GM18505 (cell line): Measurements from ENCODE around the gene HEY2.
"Not testable (repeated sequence)": the region's sequence is repeated elsewhere in the genome, so short reads cannot be mapped to it uniquely, and the experiment has no call there.

Source experiments
- ATAC-seq: cut with Tn5 transposase; IDR thresholded peaks from one replicate; pipeline ENCODE4 v1.9.1; 2021; ENCODE audit not compliant: unreplicated experiment
- POLR2A ChIP-seq: IDR thresholded peaks from 4 replicates; pipeline ENCODE4 v1.6.1; 2011; ENCODE audit warnings: borderline replicate concordance; ENCODE audit not compliant: insufficient read depth, insufficient read length; ENCODE audit errors: extremely low read depth

HEY2 gene

GRCh38 chr6:125749173-125749864 is at the start of gene HEY2:
Gene HEY2, plus strand, starts transcription at chr6:125749632. Its CDS starts 145 bp downstream, at chr6:125749777.
- peak; percentile 88 for ATAC-seq
- TF ChIP-seq POLR2A: no peak

DNA sequence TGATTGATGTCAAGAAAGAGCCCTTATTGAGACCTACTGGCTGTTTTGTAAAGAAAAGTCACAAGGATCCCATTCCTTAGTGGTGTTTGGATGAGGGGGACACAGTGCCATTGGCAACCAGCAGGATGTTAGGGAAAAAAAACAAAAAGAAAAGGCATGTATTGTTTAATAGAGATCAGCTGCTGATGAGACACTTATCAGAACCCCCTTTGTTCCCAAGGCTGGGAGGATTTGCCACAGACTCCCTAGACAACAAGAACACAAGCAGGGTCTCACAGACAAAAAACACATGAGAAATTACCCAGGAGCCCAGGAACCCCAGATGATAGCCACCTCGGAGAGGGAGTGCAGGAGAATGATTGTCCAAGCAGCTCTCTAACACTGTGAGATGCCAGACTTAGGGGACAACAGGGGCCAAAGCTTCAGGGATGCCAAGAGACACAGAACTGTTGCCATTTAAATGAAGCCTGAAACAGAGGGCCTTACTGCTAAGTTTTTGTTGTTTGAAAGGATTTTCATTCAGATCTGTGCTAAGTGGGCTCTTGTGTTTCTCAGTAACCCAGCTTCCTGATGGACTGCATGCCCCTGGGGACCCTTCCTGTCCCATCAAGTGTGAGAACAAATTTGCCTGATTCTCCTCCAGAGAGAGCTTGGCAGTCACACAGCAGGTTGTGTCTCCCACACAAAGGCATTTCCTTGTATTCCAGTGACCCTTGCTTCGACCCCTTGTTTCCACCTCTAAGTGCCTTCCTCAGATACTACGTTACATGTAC is 48.7 kb upstream of the HEY2 start:
- no peak for ATAC-seq
- no peak for TF ChIP-seq POLR2A

DNA sequence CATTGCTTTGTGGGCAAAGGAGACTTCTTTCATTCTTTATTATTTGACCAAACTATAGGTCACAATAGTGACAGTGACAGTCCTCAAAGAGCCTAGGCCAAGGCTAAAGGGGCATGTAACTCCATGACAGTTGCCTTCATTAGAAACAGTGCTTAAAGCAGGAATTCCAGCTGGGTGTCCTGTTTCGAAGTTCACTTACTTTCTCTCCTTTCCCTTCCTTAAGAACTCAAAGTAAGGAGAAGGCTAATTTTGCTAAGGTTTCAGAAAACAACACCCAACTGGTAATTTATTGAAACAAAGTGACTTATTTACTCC is 48.1 kb upstream of the HEY2 start:
- TF ChIP-seq POLR2A: no peak
- ATAC-seq: no peak

- not testable (repeated sequence) for ATAC-seq
Measured at GRCh38 chr6:125703882-125704281, 45.5 kb upstream of the HEY2 start.

DNA sequence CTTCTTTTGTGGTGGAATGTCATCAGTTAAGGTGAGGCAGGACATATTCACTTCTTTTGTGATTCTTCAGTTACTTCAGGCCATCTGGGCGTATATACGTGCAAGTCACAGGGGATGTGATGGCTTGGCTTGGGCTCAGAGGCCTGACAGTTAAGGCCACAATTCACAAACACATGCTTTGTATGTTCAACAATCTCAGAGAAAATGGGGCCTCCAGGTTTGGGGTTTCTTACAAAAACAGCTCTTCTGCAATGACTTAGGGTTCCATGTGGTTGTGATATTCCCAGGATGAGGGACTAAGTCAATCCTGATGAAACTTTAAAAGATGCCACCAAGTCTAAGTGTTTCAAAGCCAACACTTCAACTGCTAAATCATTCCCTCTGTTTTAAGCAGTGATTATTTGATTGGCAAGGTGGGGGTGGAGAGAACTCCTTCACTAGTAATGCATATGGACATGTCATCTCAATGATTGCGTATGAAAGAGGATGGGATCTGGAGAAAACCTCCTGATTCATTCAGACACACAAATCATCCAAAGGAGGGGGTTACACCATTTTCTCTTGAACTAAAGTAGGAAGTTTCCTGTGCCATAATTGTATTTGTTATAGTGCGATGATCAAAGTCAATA is 41.7 kb upstream of the HEY2 start:
- no peak for ATAC-seq
- no peak for TF ChIP-seq POLR2A

GRCh38 chr6:125711013-125711675 is 38.3 kb upstream of the HEY2 start:
- TF ChIP-seq POLR2A: no peak
- no peak for ATAC-seq

- peak; percentile 71 for ATAC-seq
- no peak for TF ChIP-seq POLR2A
Measured at GRCh38 chr6:125714441-125715090, 34.9 kb upstream of the HEY2 start.

DNA sequence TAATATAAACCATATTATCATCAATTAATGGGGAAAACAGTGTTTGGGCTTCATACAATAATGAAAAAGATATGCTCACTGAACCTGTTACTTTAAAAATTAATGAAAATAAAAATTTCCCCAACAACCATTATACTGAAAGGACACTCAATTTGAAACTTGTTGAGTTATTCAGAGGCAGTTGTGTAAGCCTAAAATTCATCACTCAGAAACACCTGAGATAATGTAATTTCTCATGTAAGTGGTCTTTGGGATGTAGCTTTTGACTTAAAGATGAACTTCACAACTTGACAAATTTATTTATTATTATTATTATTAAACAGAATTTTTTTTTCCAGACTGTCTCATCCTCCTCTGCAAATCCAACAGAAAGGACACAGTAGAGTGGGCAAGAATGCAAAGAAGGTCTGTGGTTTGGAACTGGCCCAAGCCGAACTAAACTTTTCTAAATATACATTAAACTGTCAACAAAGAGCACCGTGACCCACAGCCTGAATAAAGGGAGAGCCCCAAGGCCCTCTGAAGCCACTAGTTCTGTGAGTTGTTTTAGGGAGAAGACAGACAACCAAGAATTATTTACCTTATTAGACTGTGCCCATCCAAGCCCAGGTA is 32.2 kb upstream of the HEY2 start:
- peak; percentile 83 for ATAC-seq
- no peak for TF ChIP-seq POLR2A

- TF ChIP-seq POLR2A: no peak
- ATAC-seq: no peak
Measured at GRCh38 chr6:125718109-125718508, 31.3 kb upstream of the HEY2 start.

- no peak for ATAC-seq
- no peak for TF ChIP-seq POLR2A
Measured at GRCh38 chr6:125722886-125723285, 26.5 kb upstream of the HEY2 start.

- no peak for ATAC-seq
- TF ChIP-seq POLR2A: no peak
Measured at GRCh38 chr6:125727216-125727615, 22.2 kb upstream of the HEY2 start.

DNA sequence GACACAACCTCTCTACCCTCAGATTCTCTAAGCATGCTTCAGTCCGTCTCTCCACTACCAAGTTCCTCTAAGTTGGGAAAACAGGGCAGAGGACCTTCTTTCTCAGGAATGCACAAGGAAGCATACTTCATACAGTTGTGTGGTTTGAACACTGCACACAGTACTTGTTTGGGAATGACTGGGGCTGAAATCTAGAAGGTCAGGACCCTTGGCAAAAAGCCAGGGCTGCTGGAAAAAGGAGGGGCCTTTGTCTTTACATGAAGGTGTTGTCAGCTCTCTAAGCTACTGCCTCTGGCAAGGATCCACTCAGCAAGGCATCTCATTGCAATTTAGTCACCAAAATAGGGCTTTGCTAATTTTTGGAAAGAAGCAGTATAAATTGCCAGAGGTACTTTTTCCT is 20.7 kb upstream of the HEY2 start:
- no peak for TF ChIP-seq POLR2A
- ATAC-seq: no peak

GRCh38 chr6:125729983-125730382 is 19.4 kb upstream of the HEY2 start:
- no peak for ATAC-seq
- TF ChIP-seq POLR2A: no peak
